ENCODE measurements around the gene ASB16. TPM values are rescaled to one million over a fixed set of nuclear protein-coding genes. Genes with fewer than 3 reads are reported as not detected.

ASB16 gene
- total RNA-seq, 1 experiment from 2014 or later: 0.11 TPM

- peak overlapping the region; percentile 19; the same call in 1 of the 2 replicates for H3K27ac Mint-ChIP-seq
- DNase-seq (ENCODE audit: low spot score): no peak
- H3K36me3 Mint-ChIP-seq: peaks cover 68% of the 10 kb centered on the region
- ChIA-PET POLR2A (interaction anchor here (0.9 kb wide), 1 partner anchor 23 kb away, joined by 3 read pairs; no protein-coding TSS in a partner anchor), CTCF (interaction anchor here (0.5 to 3.9 kb wide), 21 partner anchors 8 to 226 kb away, joined by 3 to 39 read pairs (median 5); partner anchors contain the start of genes ASB16, HDAC5 and TMUB2)
- H3K4me1 Mint-ChIP-seq: no peaks in the 10 kb centered on the region
- no peak overlapping the region for H3K4me3 Mint-ChIP-seq
- ATAC-seq: no peak
- no peak for TF ChIP-seq GABPB1 (CRISPR knock-in tag; IDR thresholded peaks at IDR 0.05)
- no peak for TF ChIP-seq HMGA2 (CRISPR knock-in tag; IDR thresholded peaks at IDR 0.05)
- TF ChIP-seq, protein P1, sequence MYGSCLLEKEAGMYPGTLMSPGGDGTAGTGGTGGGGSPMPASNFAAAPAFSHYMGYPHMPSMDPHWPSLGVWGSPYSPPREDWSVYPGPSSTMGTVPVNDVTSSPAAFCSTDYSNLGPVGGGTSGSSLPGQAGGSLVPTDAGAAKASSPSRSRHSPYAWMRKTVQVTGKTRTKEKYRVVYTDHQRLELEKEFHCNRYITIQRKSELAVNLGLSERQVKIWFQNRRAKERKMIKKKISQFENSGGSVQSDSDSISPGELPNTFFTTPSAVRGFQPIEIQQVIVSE (CRISPR knock-in tag; IDR thresholded peaks at IDR 0.05; ENCODE audit: borderline replicate concordance): no peak
- TF ChIP-seq ZNF121 (CRISPR knock-in tag; IDR thresholded peaks at IDR 0.05): no peak
- no peak for TF ChIP-seq ZBTB21 (CRISPR knock-in tag; IDR thresholded peaks at IDR 0.05; ENCODE audit: borderline replicate concordance)
- TF ChIP-seq, protein P2, sequence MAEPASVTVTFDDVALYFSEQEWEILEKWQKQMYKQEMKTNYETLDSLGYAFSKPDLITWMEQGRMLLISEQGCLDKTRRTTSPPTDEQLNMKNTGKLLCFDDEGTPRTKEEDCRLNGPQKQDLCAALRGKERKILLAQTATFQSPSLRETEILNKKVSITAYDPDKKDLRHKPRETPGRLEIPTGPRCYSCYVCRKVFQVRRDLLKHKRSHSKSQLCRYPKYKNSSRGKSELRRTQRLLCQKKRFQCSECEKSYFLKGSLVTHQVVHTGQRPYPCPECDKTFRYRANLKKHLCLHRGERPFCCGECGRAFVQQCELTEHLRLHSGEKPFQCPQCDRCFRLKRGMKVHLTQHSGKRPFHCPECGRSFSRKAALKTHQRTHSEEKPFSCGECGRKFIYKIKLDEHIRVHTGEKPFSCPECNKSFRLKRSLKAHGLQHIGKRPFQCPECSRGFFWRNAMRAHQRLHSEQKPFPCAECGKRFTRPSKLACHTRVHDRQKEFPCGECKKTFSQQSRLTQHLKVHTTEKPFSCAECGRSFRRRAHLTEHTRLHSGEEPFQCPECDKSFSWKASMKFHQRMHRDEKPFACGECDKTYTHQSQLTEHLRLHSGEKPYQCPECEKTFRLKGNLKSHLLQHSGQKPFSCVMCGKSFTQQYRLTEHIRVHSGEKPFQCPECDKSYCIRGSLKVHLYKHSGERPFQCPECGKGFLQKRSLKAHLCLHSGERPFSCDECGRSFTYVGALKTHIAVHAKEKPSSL (CRISPR knock-in tag; conservative IDR thresholded peaks at IDR 0.05): no peak
- TF ChIP-seq MLX (CRISPR knock-in tag; IDR thresholded peaks at IDR 0.05): no peak
- no peak for TF ChIP-seq E2F5 (CRISPR knock-in tag; IDR thresholded peaks at IDR 0.05)
- TF ChIP-seq FOXP4 (CRISPR knock-in tag; IDR thresholded peaks at IDR 0.05): no peak
- TF ChIP-seq OVOL2 (CRISPR knock-in tag; IDR thresholded peaks at IDR 0.05; ENCODE audit: borderline replicate concordance): no peak
- no peak for TF ChIP-seq ZNF219 (CRISPR knock-in tag; IDR thresholded peaks at IDR 0.05; ENCODE audit: borderline replicate concordance)
- TF ChIP-seq, protein P3, sequence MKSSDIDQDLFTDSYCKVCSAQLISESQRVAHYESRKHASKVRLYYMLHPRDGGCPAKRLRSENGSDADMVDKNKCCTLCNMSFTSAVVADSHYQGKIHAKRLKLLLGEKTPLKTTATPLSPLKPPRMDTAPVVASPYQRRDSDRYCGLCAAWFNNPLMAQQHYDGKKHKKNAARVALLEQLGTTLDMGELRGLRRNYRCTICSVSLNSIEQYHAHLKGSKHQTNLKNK (CRISPR knock-in tag; IDR thresholded peaks at IDR 0.05): no peak
- TF ChIP-seq, protein P4, sequence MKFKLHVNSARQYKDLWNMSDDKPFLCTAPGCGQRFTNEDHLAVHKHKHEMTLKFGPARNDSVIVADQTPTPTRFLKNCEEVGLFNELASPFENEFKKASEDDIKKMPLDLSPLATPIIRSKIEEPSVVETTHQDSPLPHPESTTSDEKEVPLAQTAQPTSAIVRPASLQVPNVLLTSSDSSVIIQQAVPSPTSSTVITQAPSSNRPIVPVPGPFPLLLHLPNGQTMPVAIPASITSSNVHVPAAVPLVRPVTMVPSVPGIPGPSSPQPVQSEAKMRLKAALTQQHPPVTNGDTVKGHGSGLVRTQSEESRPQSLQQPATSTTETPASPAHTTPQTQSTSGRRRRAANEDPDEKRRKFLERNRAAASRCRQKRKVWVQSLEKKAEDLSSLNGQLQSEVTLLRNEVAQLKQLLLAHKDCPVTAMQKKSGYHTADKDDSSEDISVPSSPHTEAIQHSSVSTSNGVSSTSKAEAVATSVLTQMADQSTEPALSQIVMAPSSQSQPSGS (CRISPR knock-in tag; IDR thresholded peaks at IDR 0.05; ENCODE audit: borderline replicate concordance, low read depth): no peak
- TF ChIP-seq ZNF423 (CRISPR knock-in tag; IDR thresholded peaks at IDR 0.05): no peak
- no peak for TF ChIP-seq FOXP1 (CRISPR knock-in tag; IDR thresholded peaks at IDR 0.05; ENCODE audit: borderline replicate concordance)
- TF ChIP-seq, protein P5, sequence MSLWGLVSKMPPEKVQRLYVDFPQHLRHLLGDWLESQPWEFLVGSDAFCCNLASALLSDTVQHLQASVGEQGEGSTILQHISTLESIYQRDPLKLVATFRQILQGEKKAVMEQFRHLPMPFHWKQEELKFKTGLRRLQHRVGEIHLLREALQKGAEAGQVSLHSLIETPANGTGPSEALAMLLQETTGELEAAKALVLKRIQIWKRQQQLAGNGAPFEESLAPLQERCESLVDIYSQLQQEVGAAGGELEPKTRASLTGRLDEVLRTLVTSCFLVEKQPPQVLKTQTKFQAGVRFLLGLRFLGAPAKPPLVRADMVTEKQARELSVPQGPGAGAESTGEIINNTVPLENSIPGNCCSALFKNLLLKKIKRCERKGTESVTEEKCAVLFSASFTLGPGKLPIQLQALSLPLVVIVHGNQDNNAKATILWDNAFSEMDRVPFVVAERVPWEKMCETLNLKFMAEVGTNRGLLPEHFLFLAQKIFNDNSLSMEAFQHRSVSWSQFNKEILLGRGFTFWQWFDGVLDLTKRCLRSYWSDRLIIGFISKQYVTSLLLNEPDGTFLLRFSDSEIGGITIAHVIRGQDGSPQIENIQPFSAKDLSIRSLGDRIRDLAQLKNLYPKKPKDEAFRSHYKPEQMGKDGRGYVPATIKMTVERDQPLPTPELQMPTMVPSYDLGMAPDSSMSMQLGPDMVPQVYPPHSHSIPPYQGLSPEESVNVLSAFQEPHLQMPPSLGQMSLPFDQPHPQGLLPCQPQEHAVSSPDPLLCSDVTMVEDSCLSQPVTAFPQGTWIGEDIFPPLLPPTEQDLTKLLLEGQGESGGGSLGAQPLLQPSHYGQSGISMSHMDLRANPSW (CRISPR knock-in tag; conservative IDR thresholded peaks at IDR 0.05; ENCODE audit: low read depth): no peak
- TF ChIP-seq, protein P6, sequence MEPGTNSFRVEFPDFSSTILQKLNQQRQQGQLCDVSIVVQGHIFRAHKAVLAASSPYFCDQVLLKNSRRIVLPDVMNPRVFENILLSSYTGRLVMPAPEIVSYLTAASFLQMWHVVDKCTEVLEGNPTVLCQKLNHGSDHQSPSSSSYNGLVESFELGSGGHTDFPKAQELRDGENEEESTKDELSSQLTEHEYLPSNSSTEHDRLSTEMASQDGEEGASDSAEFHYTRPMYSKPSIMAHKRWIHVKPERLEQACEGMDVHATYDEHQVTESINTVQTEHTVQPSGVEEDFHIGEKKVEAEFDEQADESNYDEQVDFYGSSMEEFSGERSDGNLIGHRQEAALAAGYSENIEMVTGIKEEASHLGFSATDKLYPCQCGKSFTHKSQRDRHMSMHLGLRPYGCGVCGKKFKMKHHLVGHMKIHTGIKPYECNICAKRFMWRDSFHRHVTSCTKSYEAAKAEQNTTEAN (CRISPR knock-in tag; IDR thresholded peaks at IDR 0.05): no peak
- no peak for TF ChIP-seq ZNF317 (CRISPR knock-in tag; IDR thresholded peaks at IDR 0.05; ENCODE audit: borderline replicate concordance, low read depth)
- no peak for TF ChIP-seq ESRRA (CRISPR knock-in tag; IDR thresholded peaks at IDR 0.05; ENCODE audit: borderline replicate concordance)
- no peaks in the 10 kb centered on the region for H3K9me3 Mint-ChIP-seq
- no peaks in the 10 kb centered on the region for H3K27me3 Mint-ChIP-seq (ENCODE audit: low read depth)
Measured at GRCh38 chr17:44149750-44150329, 20.7 kb upstream of the ASB16 start.
